ENCODE results near the gene TBCD.
"Not testable (repeated sequence)": the region's sequence is repeated elsewhere in the genome, so short reads cannot be mapped to it uniquely, and the experiment has no call there.

TBCD gene

DNA sequence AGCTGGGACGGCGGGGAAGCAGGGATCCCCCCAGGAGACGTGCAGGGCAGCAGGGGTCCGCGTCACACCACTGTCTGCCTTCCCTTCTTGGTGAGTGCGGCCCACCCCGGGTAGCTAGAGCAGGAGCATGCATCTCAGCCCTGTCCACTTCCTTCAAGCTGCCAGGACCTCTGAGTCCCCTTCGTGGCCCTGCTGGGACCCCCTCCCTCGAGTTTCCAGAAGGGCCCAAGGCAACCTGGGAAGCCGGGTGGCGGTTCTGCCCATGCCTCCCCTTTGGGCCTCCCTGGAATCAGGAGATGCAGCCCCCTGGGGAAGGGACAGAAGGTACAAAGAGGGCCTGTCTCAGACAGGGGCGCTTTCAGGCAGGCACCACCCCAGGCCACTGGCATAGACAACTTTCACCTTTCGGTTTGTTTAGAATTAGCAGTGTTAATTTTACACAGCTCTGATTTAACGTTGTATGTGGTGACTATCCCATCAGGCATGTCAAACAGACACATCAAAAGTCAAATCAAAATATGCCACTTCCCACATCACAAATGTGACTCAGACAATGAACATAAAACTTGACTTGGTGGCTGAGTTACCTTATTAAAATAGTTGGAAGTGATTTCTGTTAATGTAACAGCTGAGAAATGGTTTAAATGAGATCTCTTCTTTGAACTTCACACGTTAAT, 233.0 kb downstream of the TBCD start:
- CTCF ChIA-PET, result interaction anchor here (0.9 kb wide), 1 partner anchor 203 kb away, joined by 3 read pairs; no protein-coding TSS in a partner anchor
- DNase-seq (ENCODE audit: extremely low spot score), result no peak
- TF ChIP-seq, protein P1, sequence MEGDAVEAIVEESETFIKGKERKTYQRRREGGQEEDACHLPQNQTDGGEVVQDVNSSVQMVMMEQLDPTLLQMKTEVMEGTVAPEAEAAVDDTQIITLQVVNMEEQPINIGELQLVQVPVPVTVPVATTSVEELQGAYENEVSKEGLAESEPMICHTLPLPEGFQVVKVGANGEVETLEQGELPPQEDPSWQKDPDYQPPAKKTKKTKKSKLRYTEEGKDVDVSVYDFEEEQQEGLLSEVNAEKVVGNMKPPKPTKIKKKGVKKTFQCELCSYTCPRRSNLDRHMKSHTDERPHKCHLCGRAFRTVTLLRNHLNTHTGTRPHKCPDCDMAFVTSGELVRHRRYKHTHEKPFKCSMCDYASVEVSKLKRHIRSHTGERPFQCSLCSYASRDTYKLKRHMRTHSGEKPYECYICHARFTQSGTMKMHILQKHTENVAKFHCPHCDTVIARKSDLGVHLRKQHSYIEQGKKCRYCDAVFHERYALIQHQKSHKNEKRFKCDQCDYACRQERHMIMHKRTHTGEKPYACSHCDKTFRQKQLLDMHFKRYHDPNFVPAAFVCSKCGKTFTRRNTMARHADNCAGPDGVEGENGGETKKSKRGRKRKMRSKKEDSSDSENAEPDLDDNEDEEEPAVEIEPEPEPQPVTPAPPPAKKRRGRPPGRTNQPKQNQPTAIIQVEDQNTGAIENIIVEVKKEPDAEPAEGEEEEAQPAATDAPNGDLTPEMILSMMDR (IDR thresholded peaks at IDR 0.05; ENCODE audit: control extremely low read depth, extremely low read depth, low read depth, missing control alignments), result no peak
- POLR2A ChIA-PET, result no interaction called here

GRCh38 chr17:82985428-82985805, 233.6 kb downstream of the TBCD start:
- TF ChIP-seq, protein P1 (IDR thresholded peaks at IDR 0.05; ENCODE audit: control extremely low read depth, extremely low read depth, low read depth, missing control alignments), result no peak
- ChIA-PET POLR2A (no interaction called here), CTCF (interaction anchor here (0.9 kb wide), 1 partner anchor 203 kb away, joined by 3 read pairs; no protein-coding TSS in a partner anchor)
- no peak for DNase-seq (ENCODE audit: extremely low spot score)

DNA sequence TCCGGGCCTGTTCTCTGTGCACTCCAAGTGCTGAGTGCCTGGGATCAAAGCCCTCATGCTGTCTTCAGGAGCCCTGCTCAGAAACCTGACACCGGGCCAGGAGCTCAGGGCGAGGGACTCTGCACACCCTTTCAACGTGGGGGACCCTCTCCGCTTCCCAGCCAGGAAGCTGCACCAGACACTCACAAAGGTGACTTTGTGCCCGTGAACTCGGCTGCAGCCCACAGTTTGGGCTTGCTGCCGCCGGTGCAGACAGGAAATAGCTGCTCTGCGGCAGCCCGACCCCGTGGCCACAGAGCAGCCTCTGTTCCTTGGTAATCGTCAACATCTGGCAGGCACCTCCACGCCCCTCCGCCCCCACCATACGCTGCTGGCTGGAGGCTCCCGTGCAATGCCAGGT, 234.1 kb downstream of the TBCD start:
- DNase-seq (ENCODE audit: extremely low spot score), result no peak
- TF ChIP-seq, protein P1 (IDR thresholded peaks at IDR 0.05; ENCODE audit: control extremely low read depth, extremely low read depth, low read depth, missing control alignments), result no peak
- ChIA-PET CTCF (interaction anchor here (0.9 kb wide), 1 partner anchor 204 kb away, joined by 3 read pairs; no protein-coding TSS in a partner anchor), POLR2A (no interaction called here)

GRCh38 chr17:82989051-82989450, 237.2 kb downstream of the TBCD start:
- CTCF ChIA-PET, result interaction anchor here (0.6 kb wide), 1 partner anchor 16 kb away, joined by 3 read pairs; no protein-coding TSS in a partner anchor
- POLR2A ChIA-PET; DNase-seq (ENCODE audit: extremely low spot score): not testable (repeated sequence)

GRCh38 chr17:82989881-82990280, 238.0 kb downstream of the TBCD start:
- ChIA-PET POLR2A (no interaction called here), CTCF (no interaction called here)
- TF ChIP-seq, protein P1 (IDR thresholded peaks at IDR 0.05; ENCODE audit: control extremely low read depth, extremely low read depth, low read depth, missing control alignments), result no peak
- no peak for DNase-seq (ENCODE audit: extremely low spot score)

DNA sequence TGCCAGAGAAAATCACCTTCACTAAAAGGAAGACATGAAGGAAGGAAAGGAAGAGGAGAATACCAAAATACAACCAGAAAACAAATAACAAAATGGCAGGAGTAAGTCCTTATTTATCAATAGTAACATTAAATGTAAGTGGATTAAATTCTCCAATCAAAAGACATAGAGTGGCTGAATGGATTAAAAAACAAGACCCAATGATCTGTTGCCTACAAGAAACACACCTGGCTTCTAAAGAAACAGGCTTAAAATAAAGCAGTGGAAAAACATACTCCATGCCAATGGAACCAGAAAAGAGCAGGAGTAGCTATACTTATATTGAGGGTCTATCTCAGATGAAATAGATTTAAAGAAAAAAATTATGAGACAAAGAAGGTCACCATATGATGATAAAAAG, 241.1 kb downstream of the TBCD start:
- POLR2A ChIA-PET, result no interaction called here
- CTCF ChIA-PET, result no interaction called here

More for the DNA sequence above, 241.1 kb downstream of the TBCD start:
- TF ChIP-seq, protein P1 (IDR thresholded peaks at IDR 0.05; ENCODE audit: control extremely low read depth, extremely low read depth, low read depth, missing control alignments), result no peak
- DNase-seq (ENCODE audit: extremely low spot score), result no peak
